HL-60/S4 treated with retinoic acid at 250 ng/mL for 4 days and 3 days (cell line): ENCODE data around the gene ANGPTL1.
"Not testable (repeated sequence)": the region's sequence is repeated elsewhere in the genome, so short reads cannot be mapped to it uniquely, and the experiment has no call there.

Source experiments
- in situ Hi-C: fragments of 300-500 bp; cut with MboI; formaldehyde crosslinking; loops from 2 replicates; pipeline ENCODE4 v1.7.0; 2022; ENCODE audit warnings: low sequenced_read_pairs

ANGPTL1 gene

GRCh38 chr1:178867670-178868069, 3.2 kb downstream of the ANGPTL1 start:
- in situ Hi-C loops = no loop called here

GRCh38 chr1:178864326-178864725, 6.6 kb downstream of the ANGPTL1 start:
- in situ Hi-C loops = no loop called here

GRCh38 chr1:178862864-178863263, 8.0 kb downstream of the ANGPTL1 start:
- in situ Hi-C loops = no loop called here

GRCh38 chr1:178862416-178862815, 8.5 kb downstream of the ANGPTL1 start:
- in situ Hi-C loops = no loop called here

GRCh38 chr1:178857126-178857525, 13.8 kb downstream of the ANGPTL1 start:
- in situ Hi-C loops = no loop called here

GRCh38 chr1:178849918-178850317, 21.0 kb downstream of the ANGPTL1 start:
- in situ Hi-C loops = no loop called here

- in situ Hi-C loops = not testable (repeated sequence)
Measured at GRCh38 chr1:178847919-178848318, 23.0 kb downstream of the ANGPTL1 start.

- in situ Hi-C loops = no loop called here
Measured at GRCh38 chr1:178847396-178847849, 23.5 kb downstream of the ANGPTL1 start.

GRCh38 chr1:178846306-178846705, 24.6 kb downstream of the ANGPTL1 start:
- in situ Hi-C loops = no loop called here

- in situ Hi-C loops = no loop called here
Measured at GRCh38 chr1:178844436-178844835, 26.4 kb downstream of the ANGPTL1 start.

GRCh38 chr1:178825167-178825566, 45.7 kb downstream of the ANGPTL1 start:
- in situ Hi-C loops = no loop called here

- in situ Hi-C loops = no loop called here
Measured at GRCh38 chr1:178821134-178821866, 49.6 kb downstream of the ANGPTL1 start.

- in situ Hi-C loops = no loop called here
Measured at GRCh38 chr1:178819123-178819522, 51.8 kb downstream of the ANGPTL1 start.

GRCh38 chr1:178818416-178818815, 52.5 kb downstream of the ANGPTL1 start:
- in situ Hi-C loops = no loop called here

GRCh38 chr1:178810585-178810984, 60.3 kb downstream of the ANGPTL1 start:
- in situ Hi-C loops = no loop called here

GRCh38 chr1:178808529-178808928, 62.3 kb downstream of the ANGPTL1 start:
- in situ Hi-C loops = no loop called here

- in situ Hi-C loops = no loop called here
Measured at GRCh38 chr1:178806665-178807300, 64.1 kb downstream of the ANGPTL1 start.

GRCh38 chr1:178802873-178803272, 68.0 kb downstream of the ANGPTL1 start:
- in situ Hi-C loops = no loop called here
